Calu3 (cell line): ENCODE measurements around the gene KCNJ12. TPM values are rescaled to one million over a fixed set of nuclear protein-coding genes. Genes with fewer than 3 reads are reported as not detected.

ENCODE experiments used
- BruUV-seq: library from RNA; stranded (reverse); fragments of 400-500 nt; replicated peaks from 2 replicates; lab custom pipeline; 2021; lab: Mats Ljungman, UMichigan
- CTCF ChIA-PET: fragments of 300-600 bp; sonication (Branson Sonifier 250); formaldehyde crosslinking; loops from one replicate; lab custom pipeline; 2022; ENCODE audit warnings: antibody characterized with exemption; lab: Charles Lee
- DNase-seq: peaks from one replicate; pipeline ENCODE4 v3.0.0; 2022
- H3K27ac Mint-ChIP-seq: one replicate; pipeline ENCODE4 v1.8.0; 2022; ENCODE audit warnings: mixed read lengths; ENCODE audit not compliant: unreplicated experiment
- H3K27me3 Mint-ChIP-seq: one replicate; pipeline ENCODE4 v1.8.0; 2022; ENCODE audit warnings: mixed read lengths; ENCODE audit not compliant: unreplicated experiment
- H3K36me3 Mint-ChIP-seq: one replicate; pipeline ENCODE4 v1.8.0; 2022; ENCODE audit warnings: mild to moderate bottlenecking, moderate library complexity, mixed read lengths; ENCODE audit not compliant: insufficient read depth, unreplicated experiment
- H3K4me1 Mint-ChIP-seq: one replicate; pipeline ENCODE4 v1.8.0; 2022; ENCODE audit warnings: mild to moderate bottlenecking, low read depth, mixed read lengths; ENCODE audit not compliant: unreplicated experiment
- H3K4me3 Mint-ChIP-seq: one replicate; pipeline ENCODE4 v1.8.0; 2022; ENCODE audit warnings: mild to moderate bottlenecking, low read depth, moderate library complexity, mixed read lengths; ENCODE audit not compliant: unreplicated experiment
- H3K9me3 Mint-ChIP-seq: one replicate; pipeline ENCODE4 v1.8.0; 2022; ENCODE audit warnings: low read depth, mixed read lengths; ENCODE audit not compliant: unreplicated experiment
- intact Hi-C: fragments of 100-400 bp; cut with micrococcal nuclease; formaldehyde crosslinking; loops from one replicate; pipeline ENCODE4 v1.10.0; 2022; ENCODE audit not compliant: unreplicated experiment
- total RNA-seq: library from RNA; stranded (reverse); gene quantifications from 2 replicates; pipeline ENCODE4 v1.2.3, GENCODE V29; 2022
- TF ChIP-seq, protein P1 (sequence below): fragments of 200-600 bp; IDR thresholded peaks from one replicate; pipeline ENCODE4 v1.8.0; 2022; ENCODE audit warnings: antibody characterized with exemption; ENCODE audit not compliant: unreplicated experiment

KCNJ12 gene
- total RNA-seq, 1 experiment from 2014 or later: not detected

DNA sequence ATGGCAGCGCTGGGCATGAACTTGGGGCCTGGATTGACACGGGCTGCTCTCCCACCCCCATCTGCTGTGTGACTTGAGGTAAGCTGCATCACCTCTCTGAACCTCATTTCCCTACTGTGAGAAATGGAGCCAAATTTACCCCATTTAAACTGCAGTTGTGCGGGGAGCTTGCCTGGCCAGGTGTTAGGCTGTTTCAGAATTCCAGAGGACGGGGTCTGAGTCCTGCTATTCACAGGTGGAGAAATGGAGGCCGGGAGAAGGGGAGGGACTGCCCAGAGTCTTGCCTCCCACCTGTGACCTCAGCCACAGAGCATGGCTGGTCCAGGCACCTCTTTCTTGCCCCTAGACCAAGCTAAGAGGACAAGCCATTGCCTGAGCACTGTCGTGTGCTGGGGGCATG, 12.8 kb downstream of the KCNJ12 start:
- H3K27ac Mint-ChIP-seq: no peak overlapping the region
- intact Hi-C loops: no loop called here
- TF ChIP-seq, protein P1, sequence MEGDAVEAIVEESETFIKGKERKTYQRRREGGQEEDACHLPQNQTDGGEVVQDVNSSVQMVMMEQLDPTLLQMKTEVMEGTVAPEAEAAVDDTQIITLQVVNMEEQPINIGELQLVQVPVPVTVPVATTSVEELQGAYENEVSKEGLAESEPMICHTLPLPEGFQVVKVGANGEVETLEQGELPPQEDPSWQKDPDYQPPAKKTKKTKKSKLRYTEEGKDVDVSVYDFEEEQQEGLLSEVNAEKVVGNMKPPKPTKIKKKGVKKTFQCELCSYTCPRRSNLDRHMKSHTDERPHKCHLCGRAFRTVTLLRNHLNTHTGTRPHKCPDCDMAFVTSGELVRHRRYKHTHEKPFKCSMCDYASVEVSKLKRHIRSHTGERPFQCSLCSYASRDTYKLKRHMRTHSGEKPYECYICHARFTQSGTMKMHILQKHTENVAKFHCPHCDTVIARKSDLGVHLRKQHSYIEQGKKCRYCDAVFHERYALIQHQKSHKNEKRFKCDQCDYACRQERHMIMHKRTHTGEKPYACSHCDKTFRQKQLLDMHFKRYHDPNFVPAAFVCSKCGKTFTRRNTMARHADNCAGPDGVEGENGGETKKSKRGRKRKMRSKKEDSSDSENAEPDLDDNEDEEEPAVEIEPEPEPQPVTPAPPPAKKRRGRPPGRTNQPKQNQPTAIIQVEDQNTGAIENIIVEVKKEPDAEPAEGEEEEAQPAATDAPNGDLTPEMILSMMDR: no peak
- no peak overlapping the region for H3K4me3 Mint-ChIP-seq
- CTCF ChIA-PET: no interaction called here
- BruUV-seq: no TSS peak
- peaks cover 56% of the 10 kb centered on the region for H3K27me3 Mint-ChIP-seq
- H3K36me3 Mint-ChIP-seq: no peaks in the 10 kb centered on the region
- no peaks in the 10 kb centered on the region for H3K4me1 Mint-ChIP-seq
- H3K9me3 Mint-ChIP-seq: no peaks in the 10 kb centered on the region
- DNase-seq: no peak

DNA sequence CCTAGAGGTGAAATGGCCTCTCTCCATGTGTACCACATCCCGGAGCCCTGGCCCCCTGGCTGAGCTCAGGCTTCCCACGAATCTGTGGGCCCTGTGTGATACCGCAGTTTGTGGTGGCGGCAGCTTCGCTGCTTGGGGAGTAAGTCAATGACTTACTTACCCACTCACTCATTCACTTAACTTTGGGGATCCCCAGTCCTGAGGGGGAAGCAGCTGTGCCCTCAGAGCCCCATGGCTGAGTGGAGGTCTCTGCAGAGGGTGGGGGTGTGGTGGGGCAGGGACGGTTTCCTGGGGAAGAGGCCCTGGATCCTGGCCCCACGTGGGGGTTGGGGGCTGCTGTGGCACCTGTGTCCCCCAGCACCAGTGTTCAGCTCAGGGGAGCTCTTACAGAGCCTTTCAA, 13.2 kb downstream of the KCNJ12 start:
- Mint-ChIP-seq H3K27me3 (peaks cover 56% of the 10 kb centered on the region), H3K27ac (no peak overlapping the region), H3K4me1 (no peaks in the 10 kb centered on the region), H3K36me3 (no peaks in the 10 kb centered on the region), H3K4me3 (no peak overlapping the region), H3K9me3 (no peaks in the 10 kb centered on the region)
- intact Hi-C loops: no loop called here
- BruUV-seq: no TSS peak
- TF ChIP-seq, protein P1: no peak
- CTCF ChIA-PET: no interaction called here
- DNase-seq: no peak

DNA sequence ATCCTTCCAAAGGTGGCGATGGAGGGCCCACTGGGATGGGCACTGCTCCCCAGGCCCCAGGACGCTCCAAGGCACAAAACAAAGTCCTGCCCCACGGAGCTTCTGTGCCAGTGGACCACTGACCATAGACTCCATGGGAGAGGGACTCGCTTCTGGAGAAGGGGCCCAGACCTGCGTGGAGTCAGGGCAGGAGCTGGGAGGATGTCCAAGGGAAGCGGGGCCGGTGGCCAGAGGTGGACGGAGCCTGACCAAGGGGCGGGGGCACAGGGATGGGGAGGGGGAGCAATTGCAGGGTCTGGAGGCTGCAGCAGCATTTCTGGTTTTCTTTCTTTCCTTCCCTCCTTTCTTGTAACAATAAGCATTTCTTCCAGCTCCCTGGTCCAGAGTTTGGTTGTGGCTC, 14.1 kb downstream of the KCNJ12 start:
- CTCF ChIA-PET: no interaction called here
- H3K27ac Mint-ChIP-seq: no peak overlapping the region
- DNase-seq: no peak
- H3K9me3 Mint-ChIP-seq: no peaks in the 10 kb centered on the region
- H3K4me1 Mint-ChIP-seq: no peaks in the 10 kb centered on the region
- TF ChIP-seq, protein P1: no peak
- H3K36me3 Mint-ChIP-seq: no peaks in the 10 kb centered on the region
- peaks cover 51% of the 10 kb centered on the region for H3K27me3 Mint-ChIP-seq
- intact Hi-C loops: no loop called here
- BruUV-seq: no TSS peak
- H3K4me3 Mint-ChIP-seq: no peak overlapping the region

DNA sequence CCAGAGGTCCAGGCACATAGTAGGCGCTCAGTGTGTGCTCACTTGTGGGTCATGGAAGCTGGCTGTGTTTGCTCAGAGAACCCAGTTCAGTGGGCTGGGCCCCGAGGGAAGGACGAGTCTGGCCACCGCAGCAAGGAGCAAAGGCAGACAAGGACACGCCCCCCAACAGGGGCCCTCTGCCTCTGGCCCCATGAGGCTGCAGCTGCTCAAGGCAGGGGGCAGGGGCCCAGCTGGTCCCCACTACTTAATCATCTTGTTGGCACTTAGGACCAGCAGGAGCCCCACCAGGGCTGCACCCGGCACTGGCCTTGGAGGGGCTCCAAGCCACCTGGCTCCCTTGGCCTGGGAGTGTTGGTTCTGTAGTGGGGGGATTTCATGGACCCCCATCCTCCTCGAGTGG, 16.1 kb downstream of the KCNJ12 start:
- H3K27ac Mint-ChIP-seq: no peak overlapping the region
- no TSS peak for BruUV-seq
- no peaks in the 10 kb centered on the region for H3K9me3 Mint-ChIP-seq
- no peaks in the 10 kb centered on the region for H3K4me1 Mint-ChIP-seq
- CTCF ChIA-PET: no interaction called here
- H3K27me3 Mint-ChIP-seq: peaks cover 36% of the 10 kb centered on the region
- no peak overlapping the region for H3K4me3 Mint-ChIP-seq
- DNase-seq: no peak
- no peaks in the 10 kb centered on the region for H3K36me3 Mint-ChIP-seq
- intact Hi-C loops: no loop called here
- TF ChIP-seq, protein P1: no peak
